Esophagus muscularis mucosa (tissue), 4 donors: ENCODE data around the gene PUS7.

ENCODE experiments used
- CTCF ChIP-seq, 3 experiments: fragments of 200-600 bp in 2 of 3; fragments of 450-650 bp in 1 of 3; sonication (generic) in 2 of 3; IDR thresholded peaks; one replicate each; pipeline ENCODE4 v1.5.1; 2017 to 2019; ENCODE audit warnings: antibody characterized with exemption in 3 of 3, mild to moderate bottlenecking in 2 of 3, moderate library complexity in 1 of 3
- EP300 ChIP-seq: sonication (generic); formaldehyde crosslinking; IDR thresholded peaks from one replicate; pipeline ENCODE4 v1.6.1; 2017; ENCODE audit warnings: antibody characterized with exemption
- POLR2A ChIP-seq: fragments of 450-650 bp; IDR thresholded peaks from one replicate; pipeline ENCODE4 v1.6.1; 2017; ENCODE audit warnings: antibody characterized with exemption, moderate library complexity, mild to moderate bottlenecking, low read depth
- POLR2AphosphoS5 ChIP-seq, 2 donors: sonication (generic); formaldehyde crosslinking; IDR thresholded peaks; one replicate each; pipeline ENCODE4 v1.6.1; 2017; ENCODE audit warnings: antibody characterized with exemption in 2 of 2

GRCh38 chr7:105438254-105438653, 83.8 kb downstream of the PUS7 start:
- TF ChIP-seq POLR2A: no peak
- no peak for TF ChIP-seq CTCF (IDR thresholded peaks at IDR 0.05)
- no peak for TF ChIP-seq POLR2AphosphoS5 (IDR thresholded peaks at IDR 0.05)
- TF ChIP-seq EP300: no peak
